ENCODE data around the gene SERPINA9. TPM values are rescaled to one million over a fixed set of nuclear protein-coding genes. Genes with fewer than 3 reads are reported as not detected.

Gene SERPINA9
- total RNA-seq, 4 donors from 2014 or later, result 0.80 TPM; not detected in 3

DNA sequence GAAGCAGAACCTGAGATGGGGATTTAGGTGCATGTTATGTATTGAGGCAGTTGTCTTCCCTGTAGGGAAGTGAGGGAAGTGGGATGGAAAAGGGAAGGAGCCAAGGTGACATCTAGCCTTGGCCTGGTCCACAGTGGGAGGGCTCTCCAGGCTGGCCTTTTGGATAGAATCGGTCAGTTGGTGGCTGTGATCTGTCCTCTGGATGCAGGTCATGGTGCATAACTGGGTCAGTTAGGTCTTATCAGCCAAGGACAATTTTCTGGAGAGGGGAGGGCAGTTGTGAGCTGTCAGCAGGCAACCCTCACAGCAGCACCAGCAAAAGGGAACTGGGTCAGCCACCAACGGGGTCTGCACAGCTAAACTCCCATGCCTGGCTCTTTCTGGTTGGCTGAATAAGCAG lies 23.7 kb upstream of the SERPINA9 start:
- Histone ChIP-seq H3K4me1 (no peaks in the 10 kb centered on the region), H3K36me3 (no peaks in the 10 kb centered on the region), H3K9me3 (no peaks in the 10 kb centered on the region), H3K27ac (no peak overlapping the region), H3K4me3 (no peak overlapping the region), H3K27me3 (no peaks in the 10 kb centered on the region)
- DNase-seq, result no peak
- TF ChIP-seq, protein P1, sequence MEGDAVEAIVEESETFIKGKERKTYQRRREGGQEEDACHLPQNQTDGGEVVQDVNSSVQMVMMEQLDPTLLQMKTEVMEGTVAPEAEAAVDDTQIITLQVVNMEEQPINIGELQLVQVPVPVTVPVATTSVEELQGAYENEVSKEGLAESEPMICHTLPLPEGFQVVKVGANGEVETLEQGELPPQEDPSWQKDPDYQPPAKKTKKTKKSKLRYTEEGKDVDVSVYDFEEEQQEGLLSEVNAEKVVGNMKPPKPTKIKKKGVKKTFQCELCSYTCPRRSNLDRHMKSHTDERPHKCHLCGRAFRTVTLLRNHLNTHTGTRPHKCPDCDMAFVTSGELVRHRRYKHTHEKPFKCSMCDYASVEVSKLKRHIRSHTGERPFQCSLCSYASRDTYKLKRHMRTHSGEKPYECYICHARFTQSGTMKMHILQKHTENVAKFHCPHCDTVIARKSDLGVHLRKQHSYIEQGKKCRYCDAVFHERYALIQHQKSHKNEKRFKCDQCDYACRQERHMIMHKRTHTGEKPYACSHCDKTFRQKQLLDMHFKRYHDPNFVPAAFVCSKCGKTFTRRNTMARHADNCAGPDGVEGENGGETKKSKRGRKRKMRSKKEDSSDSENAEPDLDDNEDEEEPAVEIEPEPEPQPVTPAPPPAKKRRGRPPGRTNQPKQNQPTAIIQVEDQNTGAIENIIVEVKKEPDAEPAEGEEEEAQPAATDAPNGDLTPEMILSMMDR (IDR thresholded peaks at IDR 0.05), result no peak
- TF ChIP-seq POLR2A (IDR thresholded peaks at IDR 0.05), result no peak

DNA sequence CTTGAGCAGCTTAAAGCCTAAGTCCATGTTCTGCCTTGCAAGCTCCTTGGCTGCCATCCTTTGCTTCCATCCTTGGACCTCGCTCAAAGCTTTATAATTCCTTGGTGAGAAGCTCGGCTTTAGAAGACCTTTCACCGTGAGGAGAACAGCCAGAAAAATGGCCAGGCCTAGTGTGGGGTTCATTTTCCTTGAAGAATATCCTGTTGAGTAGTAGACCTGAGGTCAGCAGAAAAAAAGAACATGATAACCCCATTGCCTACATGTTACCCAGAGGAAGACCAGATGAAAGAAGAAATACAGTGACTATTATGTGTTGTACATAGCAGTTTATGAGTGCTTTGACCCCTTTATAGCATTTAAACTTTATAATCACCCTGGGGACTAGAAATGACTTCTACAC lies 22.2 kb upstream of the SERPINA9 start:
- TF ChIP-seq, protein P1 (IDR thresholded peaks at IDR 0.05), result no peak
- no peak for TF ChIP-seq POLR2A (IDR thresholded peaks at IDR 0.05)
- Histone ChIP-seq H3K9me3 (no peaks in the 10 kb centered on the region), H3K4me1 (no peaks in the 10 kb centered on the region), H3K27ac (no peak overlapping the region), H3K4me3 (no peak overlapping the region), H3K27me3 (no peaks in the 10 kb centered on the region), H3K36me3 (no peaks in the 10 kb centered on the region)
- no peak for DNase-seq

DNA sequence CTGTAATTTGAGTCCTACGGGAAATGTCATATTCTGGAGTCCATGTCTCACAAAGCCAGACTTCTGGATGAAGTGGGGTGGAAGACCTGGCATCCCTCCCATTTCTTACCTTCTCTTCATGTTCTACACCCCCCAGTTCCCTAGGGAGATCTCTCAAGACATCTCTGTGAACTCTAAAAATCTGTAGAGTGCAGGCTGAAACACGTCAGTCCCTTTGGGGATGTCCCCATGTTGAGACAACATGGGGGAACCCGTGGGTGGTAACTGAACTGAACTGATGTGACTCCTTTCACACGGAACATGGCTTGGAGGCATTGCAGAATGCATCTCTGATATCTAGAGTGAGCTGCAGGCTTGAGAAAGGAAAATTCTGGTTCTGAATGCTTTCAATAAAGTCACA lies 18.1 kb upstream of the SERPINA9 start:
- no peak for DNase-seq
- Histone ChIP-seq H3K27ac (no peak overlapping the region), H3K4me3 (no peak overlapping the region), H3K4me1 (no peaks in the 10 kb centered on the region), H3K27me3 (no peaks in the 10 kb centered on the region), H3K9me3 (no peaks in the 10 kb centered on the region), H3K36me3 (no peaks in the 10 kb centered on the region)
- TF ChIP-seq, protein P1 (IDR thresholded peaks at IDR 0.05), result no peak
- no peak for TF ChIP-seq POLR2A (IDR thresholded peaks at IDR 0.05)

DNA sequence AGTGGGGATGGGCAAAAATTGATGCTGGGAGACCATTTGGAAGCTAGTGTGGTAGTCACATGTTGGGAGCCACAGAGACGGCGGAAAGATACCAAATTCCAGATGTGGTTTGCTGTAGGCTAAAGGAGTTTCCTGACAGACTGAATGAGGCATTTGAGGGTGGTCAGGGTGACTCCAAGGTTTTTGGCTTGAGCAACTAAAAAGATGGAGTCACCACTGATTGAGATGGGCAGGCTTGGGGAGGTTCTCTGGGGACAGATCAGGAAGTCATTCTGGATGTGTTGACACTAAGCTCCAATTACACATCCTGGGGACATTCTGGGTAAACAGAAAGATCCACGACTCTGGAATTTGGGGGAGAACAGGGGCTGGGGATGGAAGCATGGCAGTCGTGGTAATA lies 15.5 kb upstream of the SERPINA9 start:
- Histone ChIP-seq H3K9me3 (no peaks in the 10 kb centered on the region), H3K36me3 (no peaks in the 10 kb centered on the region), H3K4me1 (no peaks in the 10 kb centered on the region), H3K4me3 (no peak overlapping the region), H3K27ac (no peak overlapping the region), H3K27me3 (no peaks in the 10 kb centered on the region)
- DNase-seq, result no peak
- no peak for TF ChIP-seq POLR2A (IDR thresholded peaks at IDR 0.05)
- TF ChIP-seq, protein P1 (IDR thresholded peaks at IDR 0.05), result no peak

DNA sequence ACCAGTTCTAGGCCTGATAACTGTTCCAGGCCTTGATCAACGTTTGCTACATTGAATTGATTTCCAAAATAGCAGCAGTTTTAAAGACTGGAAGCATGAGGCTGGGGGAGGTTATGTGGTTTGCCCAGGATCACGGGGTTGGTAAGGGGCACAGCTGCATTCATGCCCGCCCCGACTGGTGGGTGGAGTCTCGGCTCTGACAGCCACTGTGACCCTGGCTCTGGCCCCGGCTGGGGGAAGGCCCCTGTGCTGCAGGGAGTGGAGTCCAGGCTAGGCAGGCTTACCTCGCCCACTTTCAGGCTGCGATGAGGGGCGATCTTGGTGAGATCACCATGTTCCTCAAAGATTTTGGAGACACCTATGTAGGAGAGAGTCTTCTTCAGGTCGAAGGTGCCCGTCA lies 13.3 kb upstream of the SERPINA9 start:
- Histone ChIP-seq H3K36me3 (no peaks in the 10 kb centered on the region), H3K27me3 (no peaks in the 10 kb centered on the region), H3K4me3 (no peak overlapping the region), H3K9me3 (no peaks in the 10 kb centered on the region), H3K4me1 (no peaks in the 10 kb centered on the region), H3K27ac (no peak overlapping the region)
- DNase-seq, result no peak
- TF ChIP-seq, protein P1 (IDR thresholded peaks at IDR 0.05), result no peak
- TF ChIP-seq POLR2A (IDR thresholded peaks at IDR 0.05), result no peak

DNA sequence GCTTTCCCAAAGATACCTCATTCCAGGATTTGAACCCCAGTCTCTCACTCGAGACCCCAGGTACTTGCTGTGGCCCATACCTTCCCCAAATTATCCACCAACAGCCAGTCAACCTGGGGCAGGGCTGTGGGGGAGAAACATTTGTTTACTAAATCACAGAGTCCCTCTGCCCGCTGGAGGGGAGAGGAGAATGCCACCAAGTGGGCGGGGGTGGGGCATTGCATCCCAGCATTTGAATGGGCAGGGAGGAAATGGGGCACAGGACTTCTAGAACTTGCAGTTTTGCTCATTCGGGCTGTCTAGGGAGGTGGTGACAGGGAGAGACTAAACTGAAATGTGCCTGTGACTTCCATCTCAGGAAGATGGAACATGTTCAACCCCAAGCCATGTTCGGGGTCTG lies 10.9 kb upstream of the SERPINA9 start:
- Histone ChIP-seq H3K4me1 (no peaks in the 10 kb centered on the region), H3K27ac (no peak overlapping the region), H3K36me3 (no peaks in the 10 kb centered on the region), H3K27me3 (no peaks in the 10 kb centered on the region), H3K9me3 (no peaks in the 10 kb centered on the region), H3K4me3 (no peak overlapping the region)
- TF ChIP-seq, protein P1 (IDR thresholded peaks at IDR 0.05), result no peak
- TF ChIP-seq POLR2A (IDR thresholded peaks at IDR 0.05), result no peak
- DNase-seq, result no peak

Data from Peyer's patch (tissue), 4 donors.